GM19099 (cell line): ENCODE results near the gene GTF2IRD1.

ENCODE experiments used
- POLR2A ChIP-seq: IDR thresholded peaks from 3 replicates; pipeline ENCODE4 v1.6.1; 2011; ENCODE audit warnings: low read depth; ENCODE audit not compliant: insufficient read length; ENCODE audit errors: extremely low read depth

Gene GTF2IRD1

DNA sequence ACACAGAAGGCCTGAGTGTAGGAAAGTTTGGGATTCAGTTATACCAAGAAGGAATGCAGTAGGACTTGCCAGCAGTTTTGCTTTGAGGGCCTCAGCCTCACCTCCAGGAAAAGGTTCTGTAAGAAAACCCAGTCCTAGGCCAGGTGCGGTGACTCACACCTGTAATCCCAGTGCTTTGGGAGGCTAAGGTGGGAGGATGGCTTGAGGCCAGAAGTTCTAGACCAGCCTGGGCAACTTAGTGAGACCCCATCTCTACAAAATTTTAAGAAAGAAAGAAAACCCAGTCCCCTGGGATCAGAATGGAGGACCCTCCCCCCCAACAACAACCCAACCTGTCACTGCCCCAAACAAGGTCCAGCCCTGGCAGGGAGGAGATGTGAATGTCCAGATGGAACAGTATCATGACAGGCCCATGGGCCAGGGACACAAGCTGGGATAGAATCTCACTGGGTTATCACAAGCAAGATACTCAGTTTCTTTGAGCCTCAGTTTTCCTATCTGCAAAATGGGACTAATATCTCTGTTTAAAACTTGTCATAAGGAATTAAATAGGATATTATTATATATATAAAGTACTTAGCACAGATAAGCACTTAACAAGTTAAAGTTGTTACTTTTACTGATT is 68.7 kb downstream of the GTF2IRD1 start:
- TF ChIP-seq POLR2A: no peak

DNA sequence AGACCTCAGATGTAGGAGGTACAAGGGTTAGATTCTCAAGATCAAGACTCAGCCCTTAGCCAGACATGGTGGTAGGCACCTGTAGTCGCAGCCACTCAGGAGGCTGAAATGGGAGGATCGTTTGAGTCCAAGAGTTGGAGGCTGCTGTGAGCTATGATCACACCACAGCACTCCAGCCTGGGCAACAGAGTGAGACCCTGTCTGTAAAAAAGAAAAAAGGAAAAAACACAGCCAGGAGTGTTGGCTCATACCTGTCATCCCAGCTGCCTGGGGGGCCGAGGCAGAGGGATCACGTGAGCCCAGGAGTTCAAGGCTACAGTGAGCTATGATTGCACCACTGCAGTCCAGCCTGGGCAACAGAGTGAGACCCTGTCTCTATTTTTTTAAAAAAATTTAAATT is 69.3 kb downstream of the GTF2IRD1 start:
- no peak for TF ChIP-seq POLR2A

DNA sequence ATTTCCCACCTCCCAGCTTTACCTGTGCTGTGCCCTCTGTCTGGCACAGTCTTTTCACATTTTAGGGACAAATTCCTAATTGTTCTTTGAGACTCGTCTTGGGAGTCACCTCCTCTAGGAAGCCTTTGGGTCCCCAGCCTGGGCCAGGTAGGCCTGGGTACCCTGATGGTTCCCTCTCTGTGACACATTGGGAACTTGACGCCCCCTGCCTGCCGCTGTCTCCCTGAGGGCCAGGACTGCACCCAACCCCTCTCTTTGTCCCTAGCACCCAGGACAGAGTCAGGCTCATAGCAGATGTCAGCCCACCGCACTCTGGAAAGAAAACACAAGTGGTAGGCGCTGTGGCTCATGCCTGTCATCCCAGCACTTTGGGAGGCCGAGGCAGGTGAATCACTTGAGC is 71.4 kb downstream of the GTF2IRD1 start:
- TF ChIP-seq POLR2A: no peak

DNA sequence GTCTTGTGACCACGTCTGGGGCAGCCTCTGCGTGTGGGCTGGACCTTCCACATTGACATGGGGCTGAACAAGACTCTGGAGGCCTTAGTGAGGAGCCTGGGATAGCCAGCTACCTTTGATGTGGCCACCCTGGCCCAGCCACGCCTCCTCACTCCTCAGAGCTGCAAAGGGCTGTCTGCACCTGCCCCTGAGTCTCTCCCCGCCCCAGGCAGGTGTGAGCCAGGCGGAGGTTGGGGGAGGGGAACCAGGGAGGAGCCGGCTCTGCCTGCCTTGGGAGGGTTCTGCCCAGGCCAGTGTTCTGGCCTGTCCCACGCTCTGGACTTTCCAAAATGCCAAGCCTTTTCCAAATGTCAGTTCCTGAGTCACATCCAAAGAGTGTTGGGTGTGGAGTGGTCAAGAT is 72.2 kb downstream of the GTF2IRD1 start:
- no peak for TF ChIP-seq POLR2A

DNA sequence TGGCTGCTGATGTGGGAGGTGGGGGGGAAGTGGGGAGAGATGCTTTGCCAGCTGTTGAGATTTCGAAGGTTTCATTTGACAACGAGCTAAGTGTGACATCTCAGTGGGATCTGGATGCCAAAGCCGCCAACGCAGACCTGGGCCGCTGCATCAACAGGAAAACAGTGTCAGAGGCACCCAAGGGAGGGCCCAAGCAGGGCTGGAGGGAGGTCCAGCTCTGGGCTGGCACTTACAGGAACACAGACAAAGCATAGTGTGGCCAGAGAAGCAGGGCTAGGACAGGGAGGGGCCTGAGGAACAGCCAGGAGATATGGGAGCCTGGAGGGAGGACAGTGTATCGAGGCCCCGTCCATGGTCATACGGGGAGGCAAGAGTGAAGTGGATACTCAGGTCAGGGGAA is 73.1 kb downstream of the GTF2IRD1 start:
- no peak for TF ChIP-seq POLR2A

DNA sequence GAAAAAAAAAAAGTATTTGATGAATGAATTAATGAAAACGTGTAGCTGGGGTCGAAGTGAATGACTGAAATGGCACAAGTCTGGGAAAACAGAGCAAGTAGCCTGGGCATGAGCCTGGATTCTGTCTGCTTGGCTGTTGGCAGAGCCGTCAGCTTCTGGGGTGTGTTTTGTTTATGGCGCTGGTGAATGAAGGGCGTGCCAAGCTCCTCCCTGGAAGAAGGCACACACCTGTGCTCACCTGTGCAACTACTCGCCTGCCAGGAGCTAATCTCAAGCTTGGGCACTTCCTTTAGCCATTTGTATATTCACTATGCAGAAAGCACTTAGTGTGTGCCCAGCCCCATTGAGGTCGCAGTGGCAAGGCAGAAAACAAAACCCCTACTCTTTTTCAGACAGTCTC is 74.1 kb downstream of the GTF2IRD1 start:
- no peak for TF ChIP-seq POLR2A

DNA sequence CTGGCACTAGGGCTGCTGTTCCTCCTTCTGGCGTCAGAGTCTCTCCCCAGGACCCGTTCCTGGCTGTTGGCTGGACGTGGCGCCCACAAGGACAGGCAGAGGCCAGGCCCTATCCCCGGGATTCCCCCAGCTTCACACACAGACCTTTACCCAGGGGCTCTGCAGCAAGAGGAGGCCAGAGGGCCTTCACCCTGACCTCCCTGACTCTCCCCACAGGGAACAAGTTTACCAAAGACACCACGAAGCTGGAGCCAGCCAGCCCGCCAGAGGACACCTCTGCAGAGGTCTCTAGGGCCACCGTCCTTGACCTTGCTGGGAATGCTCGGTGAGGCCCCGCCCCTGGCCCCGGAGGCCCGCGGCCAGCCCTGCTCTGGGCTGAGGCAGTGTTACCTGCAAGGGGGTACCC is 82.2 kb downstream of the GTF2IRD1 start:
- TF ChIP-seq POLR2A: no peak

DNA sequence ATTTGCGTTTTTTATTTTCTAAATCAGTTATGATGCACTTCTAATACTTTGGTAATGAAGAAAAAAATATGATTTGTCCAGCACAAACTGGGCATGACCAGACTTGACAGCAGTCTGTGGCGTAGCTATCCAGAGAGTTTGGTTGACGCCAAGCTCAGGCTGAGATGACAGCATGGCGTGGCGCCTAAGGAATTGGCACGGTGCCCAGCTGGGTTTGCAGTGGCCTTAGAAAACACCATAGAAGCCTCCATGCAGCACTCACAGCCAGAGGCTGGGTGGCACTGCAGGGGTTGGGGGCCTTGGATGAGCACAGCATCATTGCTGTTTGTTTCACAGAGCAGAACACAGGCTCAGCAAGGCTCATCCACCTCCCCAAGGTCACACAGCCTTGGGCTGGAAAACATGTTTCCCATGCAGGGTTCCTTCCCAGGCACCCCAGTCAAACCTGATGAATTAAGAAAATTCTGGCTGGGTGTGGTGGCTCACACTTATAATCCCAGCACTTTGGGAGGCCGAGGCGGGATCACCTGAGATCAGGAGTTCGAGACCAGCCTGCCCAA is 88.9 kb downstream of the GTF2IRD1 start:
- TF ChIP-seq POLR2A: no peak

DNA sequence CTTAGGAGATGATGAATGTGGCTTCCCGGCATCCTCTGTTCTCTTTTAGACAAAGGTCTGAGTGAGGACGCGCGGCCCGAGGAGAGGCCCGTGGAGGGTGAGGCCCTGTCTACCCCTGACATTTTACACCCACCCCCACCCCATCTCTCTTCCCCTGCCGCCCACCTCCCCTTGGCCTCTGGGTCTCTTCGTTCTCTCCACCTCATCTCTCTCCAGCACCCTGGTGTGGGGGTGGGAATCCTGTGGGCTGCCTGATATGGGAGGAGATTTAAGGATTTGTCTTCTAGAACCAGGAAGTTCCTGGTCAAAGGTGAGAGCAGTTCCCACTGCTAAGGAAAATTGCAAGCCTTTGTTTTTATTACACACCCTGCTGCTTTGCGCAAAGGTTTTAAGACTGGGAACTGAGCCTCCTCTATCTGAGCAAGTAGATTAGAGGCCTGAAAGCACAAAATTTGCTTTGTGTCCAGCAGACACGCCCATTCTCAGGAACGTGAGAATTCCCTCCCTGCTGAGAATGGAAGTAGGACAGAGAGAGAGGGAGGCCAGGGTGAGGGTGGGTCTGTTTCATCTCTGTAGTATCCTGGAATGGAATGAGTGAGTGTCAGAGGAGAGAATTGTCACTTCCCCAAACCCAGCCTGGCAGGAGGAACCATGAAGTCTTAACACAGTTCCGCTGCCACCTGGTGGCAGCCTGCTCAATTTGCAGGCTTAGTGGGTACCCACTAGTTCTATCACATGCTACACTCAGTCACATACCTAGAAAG is 91.2 kb downstream of the GTF2IRD1 start:
- TF ChIP-seq POLR2A: no peak

DNA sequence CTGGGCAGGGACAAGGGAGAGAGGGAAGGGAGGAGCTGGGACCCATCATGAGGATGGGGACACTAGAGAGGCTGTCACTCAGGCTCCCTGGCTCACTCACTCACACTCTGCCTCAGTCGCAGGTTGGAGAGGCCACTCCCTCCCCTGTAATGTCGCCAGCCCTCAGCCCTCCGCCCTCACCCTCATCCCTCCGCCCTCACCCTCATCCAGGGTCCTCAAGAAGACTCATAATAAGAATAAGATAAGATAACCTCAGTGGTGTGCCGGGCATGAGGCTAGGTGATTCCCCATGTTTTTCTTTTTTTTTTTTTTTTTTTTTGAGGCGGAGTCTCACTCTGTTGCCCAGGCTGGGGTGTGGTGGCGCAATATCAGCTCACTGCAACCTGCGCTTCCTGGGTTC is 92.2 kb downstream of the GTF2IRD1 start:
- TF ChIP-seq POLR2A: no peak

DNA sequence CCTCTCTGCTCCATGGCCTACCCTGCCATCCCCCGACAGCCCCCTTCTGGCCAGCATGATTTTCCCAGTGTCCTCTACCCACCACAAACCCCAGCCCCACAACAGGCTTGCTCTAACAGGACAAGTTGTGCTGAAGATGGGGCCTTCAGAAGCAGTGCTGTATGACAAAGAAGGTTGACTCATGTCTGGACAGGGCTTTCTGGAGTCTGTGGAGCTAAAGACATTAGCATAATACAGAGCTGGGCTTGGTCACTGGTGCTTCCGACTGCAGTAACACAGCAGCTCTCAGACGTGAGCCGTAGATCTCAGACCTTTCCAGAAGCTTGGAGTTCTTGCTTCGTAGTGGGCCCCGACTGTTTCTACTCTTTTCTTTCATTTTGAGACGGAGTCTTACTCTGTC is 100.5 kb downstream of the GTF2IRD1 start:
- TF ChIP-seq POLR2A: no peak

DNA sequence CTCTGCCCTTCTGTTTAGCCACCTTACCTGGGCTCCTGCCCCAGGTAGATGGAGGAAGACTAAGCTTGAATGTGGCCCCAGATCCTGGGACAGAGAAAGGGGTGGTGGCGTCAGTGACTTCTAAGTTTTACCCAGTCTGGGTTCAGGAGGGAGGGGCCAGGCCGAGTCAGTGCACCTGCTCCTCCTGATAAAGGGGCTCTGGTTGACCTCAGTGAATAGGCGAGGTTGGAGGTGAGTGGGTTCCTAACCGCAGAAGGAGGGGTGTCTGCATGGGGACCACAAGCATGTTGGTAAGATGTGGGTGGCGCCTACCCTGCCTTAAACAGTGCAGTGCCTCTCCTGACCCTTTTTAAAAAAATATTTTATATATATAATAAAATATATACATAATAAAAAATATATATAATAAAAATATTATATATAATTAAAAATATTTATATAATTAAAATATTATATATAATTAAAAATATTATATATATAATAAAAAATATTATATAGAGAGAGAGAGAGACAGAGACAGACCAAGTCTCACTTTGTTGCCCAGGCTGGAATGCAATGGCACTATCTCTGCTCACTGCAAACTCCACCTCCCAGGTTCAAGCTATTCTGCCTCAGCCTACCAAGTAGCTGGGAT is 106.5 kb downstream of the GTF2IRD1 start:
- TF ChIP-seq POLR2A: no peak

DNA sequence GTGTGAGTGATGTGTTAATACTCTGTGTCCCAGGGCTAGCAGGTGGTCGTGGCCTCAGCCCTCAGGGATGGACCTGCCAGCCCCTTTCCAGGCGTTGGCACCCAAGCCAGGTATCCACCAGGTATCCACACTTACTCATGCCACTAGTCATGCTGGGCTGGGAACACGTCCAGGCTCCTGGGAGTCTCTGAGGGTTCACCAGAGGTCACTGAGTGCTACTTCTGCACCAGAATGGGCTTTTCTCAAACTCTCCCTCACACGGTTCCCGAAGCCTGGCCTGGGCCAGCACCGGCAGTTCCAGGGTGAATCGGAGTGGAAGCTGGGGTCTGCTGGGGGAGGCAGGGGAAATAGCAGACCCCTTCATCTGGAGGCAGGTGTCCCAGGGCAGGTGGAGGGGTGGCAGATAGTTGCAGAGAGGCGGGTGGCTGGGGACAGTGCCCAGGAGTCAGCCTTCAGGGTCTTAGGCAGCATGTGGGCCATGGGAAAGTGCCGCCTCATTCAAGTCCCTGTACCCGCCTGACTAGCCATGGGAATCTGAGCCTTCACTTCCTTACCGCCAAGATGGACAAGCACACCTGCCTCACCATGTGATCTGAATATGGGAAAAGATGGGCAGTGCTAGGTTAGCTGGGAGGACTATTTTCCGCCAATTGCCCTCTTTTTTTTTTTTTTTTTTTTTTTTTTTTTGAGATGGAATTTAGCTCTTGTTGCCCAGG is 108.3 kb downstream of the GTF2IRD1 start:
- no peak for TF ChIP-seq POLR2A

DNA sequence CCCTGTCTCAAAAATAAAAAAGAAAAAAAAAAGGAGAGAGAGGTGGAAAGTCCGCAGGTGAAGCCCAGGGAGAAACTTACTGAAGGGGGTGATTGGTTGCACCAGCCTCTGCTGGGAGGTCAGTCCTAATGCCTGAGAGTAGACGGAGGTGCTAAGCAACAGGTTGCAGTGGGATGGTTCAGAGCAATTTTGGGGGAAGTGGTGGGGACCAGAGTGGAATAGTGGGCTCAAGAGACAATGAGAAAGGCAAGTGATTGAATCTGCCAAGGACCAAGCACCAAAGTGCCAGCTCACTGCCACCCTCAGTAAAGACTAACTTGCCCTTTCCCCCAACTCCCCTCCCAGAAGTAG is 113.6 kb downstream of the GTF2IRD1 start:
- no peak for TF ChIP-seq POLR2A

DNA sequence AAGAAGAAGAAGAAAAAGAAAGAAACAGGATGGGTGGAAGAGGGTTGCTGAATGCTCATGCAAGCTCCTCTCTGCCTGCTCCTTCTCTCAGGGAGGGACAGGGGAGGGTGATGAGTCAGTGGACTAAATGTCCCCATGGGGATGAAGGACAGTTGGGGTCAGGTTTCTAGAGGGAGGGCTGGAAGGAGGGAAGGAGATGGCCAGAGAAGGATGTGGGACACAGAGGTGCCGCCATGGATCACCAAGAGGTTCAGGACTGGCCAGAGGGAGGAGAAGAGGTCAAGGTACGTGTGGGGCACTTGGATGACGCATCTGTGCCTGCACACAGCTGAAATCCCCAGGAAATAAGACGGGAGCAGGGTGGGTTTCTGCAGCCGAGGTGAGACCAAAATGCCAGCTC is 115.0 kb downstream of the GTF2IRD1 start:
- TF ChIP-seq POLR2A: no peak
